Measurements from ENCODE around the gene TRIM39. TPM values are rescaled to one million over a fixed set of nuclear protein-coding genes. Genes with fewer than 3 reads are reported as not detected.

TRIM39 gene
- total RNA-seq, 6 experiments from 2014 or later, result 3.3 to 7.5 (median 5.7) TPM

DNA sequence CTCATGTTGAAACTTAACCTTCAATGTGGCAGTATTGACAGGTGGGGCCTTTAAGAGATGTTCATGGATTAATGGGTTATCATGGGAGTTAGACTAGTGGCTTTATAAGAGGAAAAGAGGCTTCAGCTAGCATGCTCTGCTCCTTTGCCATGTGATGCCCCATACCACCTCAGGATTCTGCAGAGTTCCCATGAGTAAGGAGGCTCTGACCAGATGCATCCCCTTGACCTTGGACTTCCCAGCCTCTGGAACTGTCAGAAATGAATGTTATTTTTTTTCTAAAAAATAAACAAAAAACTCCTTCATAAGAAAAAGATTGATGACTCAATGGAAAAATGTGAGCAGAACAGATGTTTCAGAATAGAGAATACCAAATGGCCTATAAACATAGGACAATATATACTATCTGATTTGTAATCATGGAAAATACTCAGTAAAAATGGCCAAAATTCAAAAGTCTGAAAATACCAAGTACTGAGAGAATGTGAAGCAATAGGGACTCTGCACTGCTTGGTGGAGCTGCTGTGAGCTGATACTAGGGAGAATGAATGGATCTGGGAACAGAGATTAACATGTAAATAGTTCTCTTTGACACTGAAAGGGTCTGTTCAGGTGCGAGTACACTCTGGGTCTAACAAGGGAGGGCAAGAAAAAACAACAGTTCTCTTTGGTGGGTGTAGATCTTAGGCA is 7.4 kb upstream of the TRIM39 start:
- H3K9me3 ChIP-seq, result no peaks in the 10 kb centered on the region
- no peak for DNase-seq
- intact Hi-C loops (cut with DNase I), result no loop called here
- no peak for ATAC-seq
- no peak overlapping the region for H3K27ac ChIP-seq
- H3K36me3 ChIP-seq, result peaks cover 0 to under 1% (median 0%) of the 10 kb centered on the region in 4 donors
- no peak overlapping the region for H3K4me3 ChIP-seq
- no peaks in the 10 kb centered on the region for H3K27me3 ChIP-seq
- TF ChIP-seq, protein P1, sequence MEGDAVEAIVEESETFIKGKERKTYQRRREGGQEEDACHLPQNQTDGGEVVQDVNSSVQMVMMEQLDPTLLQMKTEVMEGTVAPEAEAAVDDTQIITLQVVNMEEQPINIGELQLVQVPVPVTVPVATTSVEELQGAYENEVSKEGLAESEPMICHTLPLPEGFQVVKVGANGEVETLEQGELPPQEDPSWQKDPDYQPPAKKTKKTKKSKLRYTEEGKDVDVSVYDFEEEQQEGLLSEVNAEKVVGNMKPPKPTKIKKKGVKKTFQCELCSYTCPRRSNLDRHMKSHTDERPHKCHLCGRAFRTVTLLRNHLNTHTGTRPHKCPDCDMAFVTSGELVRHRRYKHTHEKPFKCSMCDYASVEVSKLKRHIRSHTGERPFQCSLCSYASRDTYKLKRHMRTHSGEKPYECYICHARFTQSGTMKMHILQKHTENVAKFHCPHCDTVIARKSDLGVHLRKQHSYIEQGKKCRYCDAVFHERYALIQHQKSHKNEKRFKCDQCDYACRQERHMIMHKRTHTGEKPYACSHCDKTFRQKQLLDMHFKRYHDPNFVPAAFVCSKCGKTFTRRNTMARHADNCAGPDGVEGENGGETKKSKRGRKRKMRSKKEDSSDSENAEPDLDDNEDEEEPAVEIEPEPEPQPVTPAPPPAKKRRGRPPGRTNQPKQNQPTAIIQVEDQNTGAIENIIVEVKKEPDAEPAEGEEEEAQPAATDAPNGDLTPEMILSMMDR (IDR thresholded peaks at IDR 0.05), result no peak
- no peak for TF ChIP-seq POLR2A (IDR thresholded peaks at IDR 0.05)
- H3K4me1 ChIP-seq, result peaks cover 0 to 14% (median 0%) of the 10 kb centered on the region in 4 donors
- 100% methylated on average over 1 of the region's 1 CpG for WGBS (ENCODE audit: insufficient coverage, low coverage, low lambda C conversion rate, missing lambda C conversion rate)

DNA sequence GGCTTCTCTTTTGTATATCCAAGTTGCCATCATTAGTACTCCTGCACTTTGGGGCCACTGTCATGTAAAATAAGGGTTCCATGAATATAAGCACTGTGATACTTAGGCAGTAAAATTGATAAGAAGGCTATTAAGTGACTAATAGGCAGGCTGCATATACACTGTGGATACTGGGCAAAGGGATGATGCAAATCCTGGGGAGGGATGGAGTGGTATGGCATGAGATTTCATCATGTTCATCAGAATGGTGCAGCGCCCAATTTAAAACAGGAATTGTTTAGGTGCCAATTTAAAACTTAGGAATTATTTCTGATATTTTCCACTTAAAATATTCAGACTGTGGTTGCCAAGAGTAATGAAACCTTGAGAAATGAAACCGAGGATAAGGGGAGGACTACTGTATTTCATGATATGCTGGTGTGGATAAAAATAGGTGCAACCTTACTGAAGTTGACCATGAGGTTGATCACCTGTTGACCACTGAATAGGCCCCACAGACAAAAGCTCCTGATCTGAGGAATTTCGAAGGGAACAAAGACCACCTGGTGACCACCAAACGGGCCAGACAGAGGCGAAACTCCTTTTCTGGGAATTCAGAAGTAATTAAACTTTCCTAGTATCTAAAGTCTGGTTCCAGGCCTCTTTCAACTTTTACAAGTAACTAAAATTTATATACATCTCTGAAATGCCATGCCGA is 4.9 kb upstream of the TRIM39 start:
- H3K4me1 ChIP-seq, result peaks cover 0 to 26% (median 4%) of the 10 kb centered on the region in 4 donors
- intact Hi-C loops (cut with DNase I), result no loop called here
- no peak overlapping the region for H3K4me3 ChIP-seq
- no peaks in the 10 kb centered on the region for H3K9me3 ChIP-seq
- 86% methylated on average over 6 of the region's 6 CpGs for WGBS (ENCODE audit: insufficient coverage, low coverage, low lambda C conversion rate, missing lambda C conversion rate)
- TF ChIP-seq, protein P1 (IDR thresholded peaks at IDR 0.05), result no peak
- no peak for TF ChIP-seq POLR2A (IDR thresholded peaks at IDR 0.05)
- no peak overlapping the region for H3K27ac ChIP-seq
- no peak for ATAC-seq
- no peak for DNase-seq
- no peaks in the 10 kb centered on the region for H3K36me3 ChIP-seq
- no peaks in the 10 kb centered on the region for H3K27me3 ChIP-seq

DNA sequence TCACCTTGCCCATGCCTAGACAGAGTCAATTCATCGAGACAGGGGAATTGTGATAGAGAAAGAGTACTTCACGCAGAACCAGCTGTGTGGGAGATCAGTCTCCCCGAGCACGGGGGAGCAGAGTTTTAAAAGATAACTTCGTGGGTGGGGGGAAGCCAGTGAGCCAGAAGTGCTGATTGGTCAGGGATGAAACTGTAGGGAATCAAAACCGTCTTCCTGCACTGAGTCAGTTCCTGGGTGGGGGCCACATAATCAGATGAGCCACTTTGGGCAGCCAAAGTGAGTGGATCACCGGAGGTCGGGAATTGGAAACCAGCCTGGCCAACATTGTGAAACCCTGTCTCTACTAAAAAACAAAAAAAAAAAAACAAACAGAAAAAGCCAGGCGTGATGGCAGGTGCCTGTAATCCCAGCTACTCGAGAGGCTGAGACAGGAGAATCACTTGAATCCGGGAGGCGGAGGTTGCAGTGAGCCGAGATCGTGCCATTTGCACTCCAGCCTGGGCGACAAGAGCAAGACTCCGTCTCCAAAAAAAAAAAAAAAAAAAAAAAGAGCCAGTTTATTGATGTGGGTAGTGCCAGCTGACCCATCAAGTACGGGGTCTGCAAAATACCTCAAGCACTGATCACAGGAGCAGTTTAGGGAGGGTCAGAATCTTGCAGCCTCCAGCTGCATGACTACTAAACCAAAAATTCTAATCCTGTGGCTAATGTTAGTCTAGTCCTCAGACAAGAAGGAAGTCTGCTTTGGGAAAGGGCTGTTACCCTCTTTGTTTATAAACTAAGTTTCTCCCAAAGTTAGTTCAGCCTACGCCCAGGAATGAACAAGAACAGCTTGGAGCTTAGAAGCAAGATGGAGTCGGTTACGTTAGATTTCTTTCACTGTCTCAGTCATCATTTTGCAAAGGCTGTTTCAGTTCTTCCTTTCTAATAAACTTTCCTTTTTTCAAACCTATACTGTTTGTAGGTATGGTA is 3.9 kb upstream of the TRIM39 start:
- no peak for TF ChIP-seq POLR2A (IDR thresholded peaks at IDR 0.05)
- TF ChIP-seq, protein P1 (IDR thresholded peaks at IDR 0.05), result no peak
- H3K4me1 ChIP-seq, result peaks cover 0 to 28% (median 4%) of the 10 kb centered on the region in 4 donors
- H3K4me3 ChIP-seq, result no peak overlapping the region
- no peaks in the 10 kb centered on the region for H3K9me3 ChIP-seq
- H3K27me3 ChIP-seq, result no peaks in the 10 kb centered on the region
- H3K36me3 ChIP-seq, result no peaks in the 10 kb centered on the region
- ATAC-seq, result no peak
- DNase-seq, result no peak
- intact Hi-C loops (cut with DNase I), result no loop called here
- no peak overlapping the region for H3K27ac ChIP-seq
- 45% methylated on average over 18 of the region's 20 CpGs for WGBS (ENCODE audit: insufficient coverage, low coverage, low lambda C conversion rate, missing lambda C conversion rate)

DNA sequence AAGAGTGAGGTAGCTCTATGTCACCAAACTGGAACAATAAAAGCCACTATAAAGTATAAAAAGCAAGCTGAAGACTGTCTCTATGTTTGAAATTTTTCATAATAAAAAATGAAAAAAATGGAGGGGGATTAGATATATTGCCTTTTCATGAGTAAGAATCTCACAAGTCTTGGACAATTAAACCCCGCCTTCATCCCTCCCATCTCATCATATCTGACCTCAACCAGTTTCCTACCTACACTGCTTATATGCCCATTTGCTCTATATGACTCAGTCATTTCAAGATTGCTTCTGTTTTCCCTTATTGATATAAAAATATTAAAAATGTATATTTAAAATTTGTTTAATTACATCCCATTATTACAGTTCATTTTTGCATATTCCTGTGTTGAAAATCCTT is 2.9 kb upstream of the TRIM39 start:
- ATAC-seq, result no peak
- intact Hi-C loops (cut with DNase I), result no loop called here
- WGBS (ENCODE audit: insufficient coverage, low coverage, low lambda C conversion rate, missing lambda C conversion rate), result 100% methylated on average over 1 of the region's 1 CpG
- Histone ChIP-seq H3K36me3 (no peaks in the 10 kb centered on the region), H3K4me1 (peaks cover 0 to 29% (median 4%) of the 10 kb centered on the region in 4 donors), H3K27ac (no peak overlapping the region), H3K4me3 (no peak overlapping the region), H3K27me3 (no peaks in the 10 kb centered on the region), H3K9me3 (no peaks in the 10 kb centered on the region)
- DNase-seq, result no peak
- TF ChIP-seq, protein P1 (IDR thresholded peaks at IDR 0.05), result no peak
- TF ChIP-seq POLR2A (IDR thresholded peaks at IDR 0.05), result no peak
